ENCODE results near the gene FAM120AOS.

The FAM120AOS gene

GRCh38 chr9:93437996-93438395 is 15.4 kb downstream of the FAM120AOS start:
- H3K27ac ChIP-seq, result no peak overlapping the region
- TF ChIP-seq, protein P1, sequence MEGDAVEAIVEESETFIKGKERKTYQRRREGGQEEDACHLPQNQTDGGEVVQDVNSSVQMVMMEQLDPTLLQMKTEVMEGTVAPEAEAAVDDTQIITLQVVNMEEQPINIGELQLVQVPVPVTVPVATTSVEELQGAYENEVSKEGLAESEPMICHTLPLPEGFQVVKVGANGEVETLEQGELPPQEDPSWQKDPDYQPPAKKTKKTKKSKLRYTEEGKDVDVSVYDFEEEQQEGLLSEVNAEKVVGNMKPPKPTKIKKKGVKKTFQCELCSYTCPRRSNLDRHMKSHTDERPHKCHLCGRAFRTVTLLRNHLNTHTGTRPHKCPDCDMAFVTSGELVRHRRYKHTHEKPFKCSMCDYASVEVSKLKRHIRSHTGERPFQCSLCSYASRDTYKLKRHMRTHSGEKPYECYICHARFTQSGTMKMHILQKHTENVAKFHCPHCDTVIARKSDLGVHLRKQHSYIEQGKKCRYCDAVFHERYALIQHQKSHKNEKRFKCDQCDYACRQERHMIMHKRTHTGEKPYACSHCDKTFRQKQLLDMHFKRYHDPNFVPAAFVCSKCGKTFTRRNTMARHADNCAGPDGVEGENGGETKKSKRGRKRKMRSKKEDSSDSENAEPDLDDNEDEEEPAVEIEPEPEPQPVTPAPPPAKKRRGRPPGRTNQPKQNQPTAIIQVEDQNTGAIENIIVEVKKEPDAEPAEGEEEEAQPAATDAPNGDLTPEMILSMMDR (conservative IDR thresholded peaks at IDR 0.05), result no peak

GRCh38 chr9:93436655-93437407 is 16.6 kb downstream of the FAM120AOS start:
- TF ChIP-seq, protein P1 (conservative IDR thresholded peaks at IDR 0.05), result no peak
- no peak overlapping the region for H3K27ac ChIP-seq

DNA sequence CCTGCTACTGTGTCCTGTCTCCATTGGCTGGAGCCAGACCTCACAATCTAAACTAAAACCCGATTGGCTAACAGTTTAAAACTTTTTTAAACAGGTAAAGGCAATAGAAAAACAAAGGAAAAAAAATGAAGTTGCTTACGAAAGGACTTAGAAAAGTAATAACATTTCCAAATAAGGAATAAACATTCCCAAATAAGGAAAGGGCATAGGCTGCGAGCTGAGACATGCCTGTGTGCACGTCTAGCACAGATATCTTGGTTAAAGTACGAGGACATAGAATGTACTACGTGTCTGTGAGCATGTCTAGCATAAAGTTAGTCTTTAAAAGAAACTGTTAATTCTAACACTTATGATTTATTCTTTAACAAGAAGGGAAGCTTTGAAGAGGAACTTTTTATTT is 17.2 kb downstream of the FAM120AOS start:
- TF ChIP-seq, protein P1 (conservative IDR thresholded peaks at IDR 0.05), result no peak
- no peak overlapping the region for H3K27ac ChIP-seq

DNA sequence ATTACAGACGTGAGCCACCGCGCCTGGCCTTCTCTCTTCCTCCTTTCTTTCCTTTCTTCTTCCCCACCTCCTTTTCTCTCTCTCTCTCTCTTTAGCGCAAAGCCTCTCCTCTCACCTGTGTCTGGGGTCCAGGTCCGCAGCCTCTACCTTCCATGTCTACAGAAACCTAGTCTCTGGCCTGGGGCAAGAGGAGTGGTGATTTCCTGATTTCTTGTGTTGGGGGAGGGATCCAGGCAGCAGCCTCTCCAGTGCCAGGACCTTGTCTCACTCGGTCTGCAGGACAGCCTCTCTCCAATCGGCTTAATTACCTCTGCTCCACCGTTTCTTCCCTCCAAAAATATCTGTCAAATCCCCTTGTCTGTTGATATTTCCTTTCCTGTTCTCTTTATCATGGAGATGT is 18.0 kb downstream of the FAM120AOS start:
- H3K27ac ChIP-seq, result no peak overlapping the region
- TF ChIP-seq, protein P1 (conservative IDR thresholded peaks at IDR 0.05), result no peak

- TF ChIP-seq, protein P1 (conservative IDR thresholded peaks at IDR 0.05), result no peak
- H3K27ac ChIP-seq, result no peak overlapping the region
These were observed 19.3 kb downstream of the FAM120AOS start for GRCh38 chr9:93434056-93434455.

DNA sequence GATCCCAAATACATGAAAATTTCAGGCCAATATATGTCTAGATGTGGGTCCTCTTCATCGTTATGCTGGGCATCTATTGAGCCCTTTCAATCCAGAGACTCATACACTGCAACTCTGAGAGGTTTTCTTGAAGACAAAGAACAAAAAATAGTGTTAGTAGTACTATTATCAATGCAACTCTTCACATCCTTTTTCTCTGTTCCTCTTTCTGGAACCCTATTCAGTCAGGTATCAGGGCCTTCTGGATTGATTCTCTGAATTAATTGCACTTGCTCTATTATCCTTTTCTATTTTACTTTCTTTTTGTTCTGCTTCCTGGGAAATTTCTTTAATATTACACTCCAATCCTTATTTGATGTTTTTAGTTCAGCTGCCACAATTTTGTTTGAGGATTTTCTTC is 20.4 kb downstream of the FAM120AOS start:
- TF ChIP-seq, protein P1 (conservative IDR thresholded peaks at IDR 0.05), result no peak
- no peak overlapping the region for H3K27ac ChIP-seq

DNA sequence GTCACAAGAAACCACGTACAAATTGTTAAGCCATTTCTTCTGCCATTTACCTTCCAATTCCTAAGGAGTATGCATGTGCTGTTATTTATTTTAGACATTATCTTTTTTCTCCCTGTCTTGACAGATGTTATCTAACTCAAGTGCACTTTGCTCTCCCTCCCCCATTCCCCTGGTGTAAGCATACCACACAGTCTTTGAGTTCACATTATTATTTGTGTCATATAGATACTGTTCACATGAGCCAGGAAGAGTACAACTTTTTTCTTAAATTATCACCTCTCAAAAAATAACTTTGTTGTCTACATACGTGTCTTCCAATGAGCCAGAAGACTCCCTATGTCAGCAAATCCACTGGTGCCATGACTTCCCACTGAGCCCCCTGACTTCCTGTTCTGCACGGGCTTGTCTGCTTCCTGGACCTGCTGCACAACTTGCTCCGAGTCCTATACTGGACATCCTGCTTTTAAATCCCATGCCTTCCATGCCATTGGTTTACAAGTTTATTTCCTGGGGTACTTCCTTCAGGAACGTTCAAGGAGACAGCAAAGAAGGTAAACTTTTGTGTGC is 21.8 kb downstream of the FAM120AOS start:
- H3K27ac ChIP-seq, result peak overlapping the region; percentile 30
- TF ChIP-seq, protein P1 (conservative IDR thresholded peaks at IDR 0.05), result no peak
